Stimulated activated CD4-positive, alpha-beta T cell treated with anti-CD3 and anti-CD28 coated beads, TNF-alpha, amount 100 ng/mL, for 48 hours (primary cell): ENCODE data around the gene PMAIP1.
"Not testable (repeated sequence)": the region's sequence is repeated elsewhere in the genome, so short reads cannot be mapped to it uniquely, and the experiment has no call there.

ENCODE experiments used
- DNase-seq, 3 donors: peaks; one replicate each; pipeline ENCODE4 v3.0.0-alpha.2; 2020; ENCODE audit warnings: low read depth in 3 of 3

Gene PMAIP1

DNA sequence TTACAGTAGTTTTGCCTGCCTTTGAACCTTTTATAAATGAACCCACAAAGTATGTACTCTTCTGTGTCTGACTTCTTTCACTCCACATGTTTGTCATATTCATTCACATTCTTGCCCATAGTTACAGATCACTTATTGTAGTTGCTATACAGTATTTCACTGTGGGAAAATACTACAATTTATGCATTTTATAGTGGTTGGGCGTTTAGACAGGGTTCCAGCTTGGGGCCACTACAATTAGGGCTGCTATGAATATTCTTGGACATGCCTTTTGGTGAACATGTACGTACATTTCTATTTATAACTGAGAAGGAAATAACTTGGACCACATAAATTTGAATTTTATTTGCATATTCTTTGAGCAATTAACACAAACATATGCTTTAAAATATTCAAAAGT is 15.4 kb upstream of the PMAIP1 start:
- DNase-seq: no peak

DNA sequence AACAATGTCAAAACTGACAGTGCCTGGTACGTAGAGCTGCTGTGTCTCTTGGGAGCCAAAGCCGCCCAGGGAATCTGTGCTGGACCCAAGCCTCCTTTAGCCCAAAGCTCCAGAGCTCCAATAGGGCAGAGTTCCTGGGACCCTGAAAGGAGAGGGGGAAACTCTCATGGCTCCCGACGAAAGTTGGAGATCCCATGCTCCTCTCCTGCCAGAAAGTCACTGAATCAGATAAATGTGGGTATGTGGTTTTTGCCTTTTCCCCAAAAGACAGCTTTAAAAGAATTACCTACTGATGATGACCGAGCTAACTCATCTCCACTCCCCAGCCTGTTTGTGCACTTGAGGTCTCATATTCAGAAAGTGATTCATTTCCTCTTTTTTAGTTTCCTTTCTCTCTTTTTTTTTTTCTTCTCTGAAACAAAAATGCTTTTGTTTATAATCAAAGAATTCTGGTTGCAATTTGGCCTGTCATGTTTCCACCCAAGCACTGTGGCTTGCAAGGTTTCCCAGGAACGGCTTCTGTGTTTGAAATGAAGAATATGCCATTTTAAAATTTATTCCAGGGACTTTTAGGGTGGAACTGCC is 14.1 kb upstream of the PMAIP1 start:
- no peak for DNase-seq

DNA sequence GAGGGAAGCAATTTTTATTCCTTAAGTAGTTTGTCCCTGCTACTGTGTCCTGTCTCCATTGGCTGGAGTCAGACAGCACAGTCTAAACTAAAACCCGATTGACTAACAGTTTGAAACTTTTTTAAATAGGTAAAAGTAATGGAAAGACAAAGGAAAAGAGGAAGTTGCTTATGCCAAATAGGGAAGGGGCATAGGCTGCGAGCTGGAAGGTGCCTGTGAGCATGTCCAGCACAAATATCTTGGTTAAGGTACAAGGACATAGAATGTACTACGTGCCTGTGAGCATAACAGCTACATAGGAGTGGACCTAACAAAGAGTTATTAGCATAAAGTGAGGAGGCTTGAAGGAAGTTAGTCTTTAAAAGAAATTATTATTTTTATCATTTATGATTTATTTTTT is 13.4 kb upstream of the PMAIP1 start:
- DNase-seq: not testable (repeated sequence)

GRCh38 chr18:59892123-59892522 is 7.7 kb upstream of the PMAIP1 start:
- DNase-seq: no peak

DNA sequence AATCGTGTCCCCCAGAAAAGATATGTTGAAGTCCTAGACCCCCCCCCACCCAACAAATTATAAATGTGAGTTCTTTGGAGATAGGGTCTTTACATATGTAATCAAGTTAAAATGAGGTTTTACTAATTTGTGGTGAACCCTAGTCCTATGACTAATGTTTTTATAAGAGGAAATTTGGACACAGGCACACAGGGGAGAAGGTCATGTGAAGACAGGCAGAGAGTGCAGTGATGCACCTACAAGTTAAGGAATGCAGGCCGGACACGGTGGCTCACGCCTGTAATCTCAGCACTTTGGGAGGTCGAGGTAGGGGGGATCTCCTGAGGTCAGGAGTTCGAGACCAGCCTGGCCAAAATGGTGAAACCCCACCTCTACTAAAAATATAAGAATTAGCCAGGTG is 5.8 kb upstream of the PMAIP1 start:
- DNase-seq: no peak

DNA sequence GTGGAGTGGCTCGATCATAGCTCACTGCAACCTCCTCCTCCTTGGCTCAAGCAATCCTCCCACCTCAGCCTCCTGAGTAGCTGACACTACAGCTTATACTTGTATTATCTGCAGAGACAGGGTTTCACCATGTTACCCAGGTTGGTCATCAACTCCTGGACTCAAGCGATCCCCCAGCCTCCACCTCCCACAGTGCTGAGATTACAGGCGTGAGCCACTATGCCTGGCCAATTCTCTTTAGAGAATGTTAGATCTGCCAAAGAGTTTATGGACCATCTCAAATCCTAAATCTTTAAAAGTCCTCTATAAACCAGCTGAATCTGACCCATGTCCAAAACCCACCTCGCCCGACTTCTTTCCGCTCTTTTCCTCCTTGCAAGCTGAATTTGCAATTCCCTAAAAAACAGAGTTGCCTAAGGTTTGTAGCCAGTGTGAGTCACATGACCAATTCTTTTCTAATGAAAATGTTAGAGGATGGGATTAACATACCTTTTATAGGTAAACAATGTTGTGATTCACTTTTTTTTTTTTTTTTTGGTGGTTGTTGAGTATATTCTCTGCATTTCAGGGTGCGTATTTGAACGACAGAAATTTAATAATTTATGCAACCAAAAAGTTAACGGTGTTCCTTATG is 2.4 kb upstream of the PMAIP1 start:
- DNase-seq: no peak

- DNase-seq: no peak
Measured at GRCh38 chr18:59898093-59898492, 1.7 kb upstream of the PMAIP1 start.

GRCh38 chr18:59898609-59899297 is 1.0 kb upstream of the PMAIP1 start:
- no peak for DNase-seq

GRCh38 chr18:59900222-59901128 is 679 bp downstream of the PMAIP1 start:
- peak; percentile 44 to 52 (median 46) for DNase-seq

DNA sequence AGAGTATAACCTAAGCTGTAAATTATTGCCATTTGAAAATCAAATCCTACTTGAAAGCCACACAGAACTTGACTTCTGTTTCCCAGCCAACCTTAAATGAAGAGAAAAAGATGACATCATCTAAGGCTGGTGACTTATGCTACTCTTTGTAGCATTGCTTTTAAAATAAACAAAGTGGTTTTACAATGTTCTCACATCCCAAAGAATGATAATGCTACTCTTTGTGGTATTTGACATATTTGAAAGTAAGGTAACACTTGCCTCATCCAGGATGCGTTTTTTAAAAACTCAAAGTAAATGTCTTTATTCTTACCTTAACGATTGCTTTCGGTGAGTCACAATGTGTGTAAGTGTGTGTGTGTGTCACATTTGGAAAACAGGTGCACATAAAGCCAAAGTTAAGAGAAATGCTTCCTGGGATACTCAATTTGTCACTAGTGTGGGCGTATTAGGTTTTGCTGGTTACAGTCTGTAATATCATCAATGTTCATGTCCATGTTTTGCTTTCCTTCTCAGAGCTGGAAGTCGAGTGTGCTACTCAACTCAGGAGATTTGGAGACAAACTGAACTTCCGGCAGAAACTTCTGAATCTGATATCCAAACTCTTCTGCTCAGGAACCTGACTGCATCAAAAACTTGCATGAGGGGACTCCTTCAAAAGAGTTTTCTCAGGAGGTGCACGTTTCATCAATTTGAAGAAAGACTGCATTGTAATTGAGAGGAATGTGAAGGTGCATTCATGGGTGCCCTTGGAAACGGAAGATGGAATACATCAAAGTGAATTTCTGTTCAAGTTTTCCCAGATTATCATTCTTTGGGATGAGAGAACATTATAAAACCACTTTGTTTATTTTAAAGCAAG is 2.6 kb downstream of the PMAIP1 start:
- DNase-seq: no peak

DNA sequence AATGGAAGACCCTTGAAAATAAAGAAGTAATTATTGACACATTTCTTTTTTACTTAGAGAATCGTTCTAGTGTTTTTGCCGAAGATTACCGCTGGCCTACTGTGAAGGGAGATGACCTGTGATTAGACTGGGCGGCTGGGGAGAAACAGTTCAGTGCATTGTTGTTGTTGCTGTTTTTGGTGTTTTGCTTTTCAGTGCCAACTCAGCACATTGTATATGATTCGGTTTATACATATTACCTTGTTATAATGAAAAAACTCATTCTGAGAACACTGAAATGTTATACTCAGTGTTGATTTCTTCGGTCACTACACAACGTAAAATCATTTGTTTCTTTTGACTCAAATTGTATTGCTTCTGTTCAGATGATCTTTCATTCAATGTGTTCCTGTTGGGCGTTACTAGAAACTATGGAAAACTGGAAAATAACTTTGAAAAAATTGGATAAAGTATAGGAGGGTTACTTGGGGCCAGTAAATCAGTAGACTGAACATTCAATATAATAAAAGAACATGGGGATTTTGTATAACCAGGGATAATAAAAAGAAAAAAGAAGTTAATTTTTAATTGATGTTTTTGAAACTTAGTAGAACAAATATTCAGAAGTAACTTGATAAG is 3.3 kb downstream of the PMAIP1 start:
- no peak for DNase-seq

- no peak for DNase-seq
Measured at GRCh38 chr18:59904011-59904601, 4.3 kb downstream of the PMAIP1 start.

DNA sequence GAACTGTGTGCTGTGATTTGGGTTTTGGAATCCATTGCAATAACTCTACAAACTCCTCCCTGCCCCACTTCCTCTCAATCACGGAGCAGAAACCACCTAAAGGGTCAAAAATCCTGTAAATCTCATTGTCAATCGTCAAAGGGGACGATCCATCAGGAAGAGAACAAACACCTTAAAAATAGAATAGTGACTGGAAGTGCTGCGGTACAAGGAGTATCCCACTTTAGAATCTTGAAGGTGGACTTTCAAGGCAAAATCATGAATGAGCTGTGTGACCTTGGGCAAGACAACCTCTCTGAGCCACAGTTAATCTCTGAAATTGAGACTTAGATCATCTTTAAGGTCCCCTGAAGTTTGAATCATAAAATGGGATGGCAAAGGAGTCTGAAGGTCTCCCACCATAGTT is 5.9 kb downstream of the PMAIP1 start:
- no peak for DNase-seq

DNA sequence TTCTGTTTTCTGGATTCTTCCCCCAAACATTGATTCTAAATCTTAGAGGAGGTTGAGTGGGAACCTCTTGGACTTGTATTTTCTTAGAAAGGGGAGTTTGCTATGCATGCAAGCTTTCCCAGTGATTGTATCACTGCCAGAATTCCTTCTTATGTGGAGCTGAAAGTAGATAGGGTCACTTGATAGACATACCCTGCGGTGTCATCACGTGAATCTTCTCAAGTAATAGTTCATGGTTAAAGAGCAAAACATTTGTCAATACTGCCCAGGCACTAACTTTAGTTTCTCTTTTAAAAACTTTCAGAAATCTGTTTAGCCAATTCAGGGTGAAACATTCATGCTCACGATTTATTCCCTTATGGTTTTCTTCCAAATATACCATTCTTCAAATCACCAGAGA is 6.4 kb downstream of the PMAIP1 start:
- no peak for DNase-seq

GRCh38 chr18:59907172-59907571 is 7.4 kb downstream of the PMAIP1 start:
- DNase-seq: no peak

- no peak for DNase-seq
Measured at GRCh38 chr18:59907660-59908059, 7.9 kb downstream of the PMAIP1 start.

GRCh38 chr18:59908799-59909198 is 9.0 kb downstream of the PMAIP1 start:
- DNase-seq: no peak

DNA sequence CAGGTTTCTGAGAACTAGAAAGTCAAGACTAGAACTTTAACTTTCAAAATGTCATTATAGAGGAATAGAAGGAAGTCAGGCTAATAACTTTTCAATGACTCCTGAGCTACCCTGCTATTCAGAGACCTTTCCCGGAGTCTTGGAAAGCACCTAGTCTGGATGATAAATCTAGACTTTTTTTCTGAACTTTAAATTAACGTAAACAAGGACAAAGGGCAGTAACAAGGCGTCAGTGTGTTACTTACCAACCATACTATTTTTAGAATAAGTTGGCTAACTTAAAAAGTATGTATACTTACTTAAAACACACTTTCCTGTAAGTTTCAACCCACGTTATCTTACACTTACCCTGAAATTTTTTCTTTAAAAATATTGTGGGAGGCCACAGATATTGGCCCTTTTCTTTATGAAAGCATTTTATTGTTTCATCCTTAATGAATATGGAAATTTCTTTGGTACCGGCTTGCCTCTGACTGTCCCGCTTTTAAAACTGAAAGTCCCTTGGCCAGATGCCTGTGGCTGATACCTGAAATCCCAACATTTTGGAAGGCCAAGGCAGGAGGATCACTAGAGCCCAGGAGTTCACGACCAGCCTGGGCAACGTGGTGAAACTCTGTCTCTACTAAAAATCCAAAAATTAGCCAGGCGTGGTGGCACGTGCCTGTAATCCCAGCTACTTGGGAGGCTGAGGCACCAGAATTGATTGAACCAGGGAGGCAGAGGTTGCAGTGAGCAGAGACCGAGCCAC is 9.7 kb downstream of the PMAIP1 start:
- no peak for DNase-seq

DNA sequence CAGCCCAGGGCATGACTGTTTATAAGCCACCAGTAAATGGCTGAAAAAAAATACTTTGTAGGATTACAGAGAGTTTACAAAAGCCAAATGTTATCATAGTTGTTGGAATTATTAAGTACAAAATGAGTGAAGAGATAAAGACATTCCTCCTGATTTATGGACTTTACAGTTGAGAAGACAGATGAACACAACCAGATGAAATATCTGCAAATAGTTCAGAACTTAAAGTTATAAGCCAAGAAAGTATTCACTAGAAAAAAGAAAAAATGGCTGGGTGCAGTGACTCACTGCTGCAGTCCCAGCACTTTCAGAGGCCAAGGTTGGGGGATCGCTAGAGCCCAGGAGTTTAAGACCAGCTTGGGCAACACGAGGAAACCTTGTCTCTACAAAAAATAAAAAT is 11.2 kb downstream of the PMAIP1 start:
- DNase-seq: no peak

DNA sequence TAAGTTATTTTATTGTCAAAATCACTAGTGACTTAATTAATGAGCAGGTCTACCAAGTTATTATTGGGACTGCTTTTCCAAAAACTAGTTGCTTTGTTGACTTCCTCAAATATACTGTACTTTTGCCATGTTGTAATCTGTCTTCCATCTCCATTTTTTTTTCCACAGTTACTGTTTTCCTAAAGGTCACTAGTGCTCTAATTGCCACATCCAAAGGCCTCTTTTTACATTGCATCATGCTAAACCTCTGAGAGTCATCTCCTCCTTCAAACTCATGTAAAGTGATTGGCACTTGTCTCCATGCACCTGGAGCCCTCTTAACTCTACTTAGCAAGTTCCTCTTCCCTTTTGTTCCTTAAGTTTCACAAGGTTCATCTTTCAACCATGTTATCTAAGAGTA is 11.8 kb downstream of the PMAIP1 start:
- DNase-seq: no peak
